Adrenal gland (tissue), 12 donors: ENCODE measurements around the gene OR1K1. TPM values are rescaled to one million over a fixed set of nuclear protein-coding genes. Genes with fewer than 3 reads are reported as not detected.

ENCODE experiments used
- DNase-seq, 7 donors: peaks; one replicate each; pipeline ENCODE4 v3.0.0-alpha.2; 2019 to 2020
- H3K27ac ChIP-seq, 5 donors: fragments of 200-600 bp; sonication (generic) in 4 of 5; 1 replicate in 3 of 5; 2 replicates in 2 of 5; pipeline versions ENCODE4 v1.5.1 to v1.8.0; 2016 to 2020; ENCODE audit warnings: mild to moderate bottlenecking in 1 of 5
- H3K27me3 ChIP-seq: fragments of 200-600 bp; 2 replicates; pipeline ENCODE4 v1.8.0; 2021
- H3K36me3 ChIP-seq, 2 donors: fragments of 200-600 bp; replicated peaks in 1 of 2; 1 replicate in 1 of 2; 2 replicates in 1 of 2; pipeline versions ENCODE4 v1.5.1 to v1.8.0; 2018 to 2022
- H3K4me1 ChIP-seq, 2 donors: fragments of 200-600 bp; replicated peaks in 1 of 2; 1 replicate in 1 of 2; 2 replicates in 1 of 2; pipeline versions ENCODE4 v1.5.1 to v1.8.0; 2018 to 2021
- H3K4me3 ChIP-seq, 4 donors: fragments of 200-600 bp; sonication (generic) in 3 of 4; one replicate each; pipeline ENCODE4 v1.5.1; 2016 to 2018
- H3K9me3 ChIP-seq, 3 donors: fragments of 200-600 bp; sonication (generic) in 1 of 3; replicated peaks in 1 of 3; 1 replicate in 2 of 3; 2 replicates in 1 of 3; pipeline versions ENCODE4 v1.5.1 to v1.8.0; 2016 to 2021
- CTCF ChIP-seq, 6 experiments: fragments of 450-650 bp in 4 of 6; fragments of 200-600 bp in 2 of 6; sonication (generic) in 1 of 6; IDR thresholded peaks; 1 replicate in 5 of 6; 2 replicates in 1 of 6; pipeline versions ENCODE4 v1.5.1 to v1.8.0; 2016 to 2021; ENCODE audit warnings: antibody characterized with exemption in 6 of 6, mild to moderate bottlenecking in 2 of 6, moderate library complexity in 1 of 6
- POLR2A ChIP-seq, 2 donors: fragments of 450-650 bp; IDR thresholded peaks; one replicate each; pipeline ENCODE4 v1.6.1; 2017; ENCODE audit warnings: antibody characterized with exemption in 2 of 2, mild to moderate bottlenecking in 2 of 2, moderate library complexity in 1 of 2
- WGBS, 4 donors: extraction: QIAGEN DNeasy Blood & Tissue Kit in 2 of 4; methylation state at CpG; one replicate each; pipeline versions ENCODE4 v1.1.5 to v1.1.7; 2013 to 2017; 5-methylcytosine and 5-hydroxymethylcytosine counted together
- intact Hi-C, 2 donors: fragments of 100-400 bp; cut with DNase I; formaldehyde crosslinking; loops; one replicate each; pipeline versions ENCODE4 v1.14.1 to v1.15.0; 2022 to 2023
- polyA plus RNA-seq, 3 donors: library from polyadenylated mRNA; stranded (reverse); fragments of 200-250 nt in 2 of 3; fragments of 350-450 nt in 1 of 3; fragmentation: Illumina TruSeq in 1 of 3; extraction: RNeasy Lipid Tissue Mini Kit (QIAGEN cat#74804) in 1 of 3; gene quantifications; one replicate each; pipeline ENCODE4 v1.2.3, GENCODE V29; 2013 to 2014
- total RNA-seq, 9 donors: library from RNA; depleted of rRNA in 4 of 9; stranded (reverse); fragments of >200 nt in 4 of 9; fragments of 120-200 nt in 1 of 9; fragmentation: NEBNext Ultra II Directional in 1 of 9; extraction: Animal tissue kit (Norgen Biotek cat#: 25700) in 1 of 9; gene quantifications; one replicate each; pipeline versions ENCODE4 v1.1.0 to v1.2.4, GENCODE V29; 2013 to 2023
- donor health status: healthy with polysubstance abuse.
- donor health status: Bipolar disorder and iron deficiency.
- donor health status: DM: yes; HTN: yes; CAD: no.
- donor health status: DM: no; HTN: no; CAD: no.
- donor health status: DM: no; HTN: no; CAD: no.
- donor health status: DM: yes; HTN: yes; CAD: no.

The OR1K1 gene
- total and polyA plus RNA-seq, 12 donors, result not detected

GRCh38 chr9:122777935-122778627 is 21.8 kb upstream of the OR1K1 start:
- 59 to 75% (median 68%) methylated on average over 3 of the region's 3 CpGs for WGBS, 4 donors
- Histone ChIP-seq H3K4me1 (no peaks in the 10 kb centered on the region), H3K9me3 (no peaks in the 10 kb centered on the region), H3K27me3 (no peaks in the 10 kb centered on the region), H3K27ac (no peak overlapping the region), H3K4me3 (no peak overlapping the region), H3K36me3 (no peaks in the 10 kb centered on the region)
- DNase-seq, result no peak
- intact Hi-C loops, result no loop called here
- TF ChIP-seq CTCF (IDR thresholded peaks at IDR 0.05) (no peak), POLR2A (IDR thresholded peaks at IDR 0.05) (no peak)

- no peak overlapping the region for H3K4me3 ChIP-seq
- TF ChIP-seq POLR2A (IDR thresholded peaks at IDR 0.05) (no peak), CTCF (IDR thresholded peaks at IDR 0.05) (no peak)
- no peaks in the 10 kb centered on the region for H3K4me1 ChIP-seq
- no peaks in the 10 kb centered on the region for H3K36me3 ChIP-seq
- H3K9me3 ChIP-seq, result no peaks in the 10 kb centered on the region
- intact Hi-C loops, result no loop called here
- WGBS, 4 donors, result 74 to 81% (median 75%) methylated on average over 3 of the region's 3 CpGs
- no peak for DNase-seq
- H3K27ac ChIP-seq, result no peak overlapping the region
- no peaks in the 10 kb centered on the region for H3K27me3 ChIP-seq
Observed at GRCh38 chr9:122779181-122779580, 20.7 kb upstream of the OR1K1 start.

GRCh38 chr9:122780026-122780425 is 19.9 kb upstream of the OR1K1 start:
- WGBS, 4 donors, result 56 to 62% (median 60%) methylated on average over 4 of the region's 4 CpGs
- TF ChIP-seq POLR2A (IDR thresholded peaks at IDR 0.05), result no peak
- no peak for TF ChIP-seq CTCF (IDR thresholded peaks at IDR 0.05)
- Histone ChIP-seq H3K4me3 (no peak overlapping the region), H3K27ac (no peak overlapping the region), H3K4me1 (no peaks in the 10 kb centered on the region), H3K36me3 (no peaks in the 10 kb centered on the region), H3K9me3 (no peaks in the 10 kb centered on the region), H3K27me3 (no peaks in the 10 kb centered on the region)
- no peak for DNase-seq
- intact Hi-C loops, result no loop called here

GRCh38 chr9:122781671-122782070 is 18.3 kb upstream of the OR1K1 start:
- TF ChIP-seq POLR2A (IDR thresholded peaks at IDR 0.05) (no peak), CTCF (IDR thresholded peaks at IDR 0.05) (no peak)
- H3K9me3 ChIP-seq, result no peaks in the 10 kb centered on the region
- no peaks in the 10 kb centered on the region for H3K27me3 ChIP-seq
- intact Hi-C loops, result no loop called here
- no peaks in the 10 kb centered on the region for H3K4me1 ChIP-seq
- DNase-seq, result no peak
- no peak overlapping the region for H3K4me3 ChIP-seq
- no peaks in the 10 kb centered on the region for H3K36me3 ChIP-seq
- 44 to 56% (median 48%) methylated on average over 3 of the region's 3 CpGs for WGBS, 4 donors
- no peak overlapping the region for H3K27ac ChIP-seq
